Measurements from ENCODE around the gene RTCA.
"Not testable (repeated sequence)": the region's sequence is repeated elsewhere in the genome, so short reads cannot be mapped to it uniquely, and the experiment has no call there.

RTCA gene

GRCh38 chr1:100313382-100313781, 47.4 kb downstream of the RTCA start:
- FAIRE-seq = no peak

GRCh38 chr1:100316622-100317021, 50.6 kb downstream of the RTCA start:
- no peak for FAIRE-seq

GRCh38 chr1:100320311-100321099, 54.5 kb downstream of the RTCA start:
- no peak for FAIRE-seq

GRCh38 chr1:100321100-100321493, 55.1 kb downstream of the RTCA start:
- no peak for FAIRE-seq

- no peak for FAIRE-seq
These were observed 55.5 kb downstream of the RTCA start for GRCh38 chr1:100321506-100321905.

GRCh38 chr1:100322436-100323211, 56.6 kb downstream of the RTCA start:
- peak; percentile 47 for FAIRE-seq

GRCh38 chr1:100323419-100324106, 57.5 kb downstream of the RTCA start:
- no peak for FAIRE-seq

- no peak for FAIRE-seq
These were observed 59.7 kb downstream of the RTCA start for GRCh38 chr1:100325415-100326324.

- not testable (repeated sequence) for FAIRE-seq
These were observed 60.3 kb downstream of the RTCA start for GRCh38 chr1:100326325-100326670.

GRCh38 chr1:100328133-100328532, 62.1 kb downstream of the RTCA start:
- no peak for FAIRE-seq

- FAIRE-seq = peak; percentile 33
These were observed 65.1 kb downstream of the RTCA start for GRCh38 chr1:100331146-100331545.

- no peak for FAIRE-seq
These were observed 66.3 kb downstream of the RTCA start for GRCh38 chr1:100332331-100332730.

- FAIRE-seq = no peak
These were observed 69.4 kb downstream of the RTCA start for GRCh38 chr1:100335436-100335835.

GRCh38 chr1:100337878-100338277, 71.9 kb downstream of the RTCA start:
- not testable (repeated sequence) for FAIRE-seq

- FAIRE-seq = not testable (repeated sequence)
These were observed 73.7 kb downstream of the RTCA start for GRCh38 chr1:100339735-100340134.

GRCh38 chr1:100340494-100340893, 74.5 kb downstream of the RTCA start:
- no peak for FAIRE-seq

GRCh38 chr1:100342348-100342747, 76.3 kb downstream of the RTCA start:
- no peak for FAIRE-seq
